DOHH2 (cell line): ENCODE results near the gene GLT1D1.

Source experiments
- EZH2phosphoT487 ChIP-seq: fragments of 200-600 bp; sonication (generic); IDR thresholded peaks from 2 replicates; pipeline ENCODE4 v1.6.1; 2017; ENCODE audit warnings: borderline replicate concordance, mild to moderate bottlenecking, antibody characterized with exemption, low read length, moderate library complexity, mixed read lengths
- TF ChIP-seq, protein P1 (sequence below): fragments of 200-600 bp; sonication (generic); IDR thresholded peaks from one replicate; pipeline ENCODE4 v1.5.1; 2014; ENCODE audit warnings: antibody characterized with exemption, mild to moderate bottlenecking, low read depth, low read length; ENCODE audit not compliant: poor library complexity, severe bottlenecking

DNA sequence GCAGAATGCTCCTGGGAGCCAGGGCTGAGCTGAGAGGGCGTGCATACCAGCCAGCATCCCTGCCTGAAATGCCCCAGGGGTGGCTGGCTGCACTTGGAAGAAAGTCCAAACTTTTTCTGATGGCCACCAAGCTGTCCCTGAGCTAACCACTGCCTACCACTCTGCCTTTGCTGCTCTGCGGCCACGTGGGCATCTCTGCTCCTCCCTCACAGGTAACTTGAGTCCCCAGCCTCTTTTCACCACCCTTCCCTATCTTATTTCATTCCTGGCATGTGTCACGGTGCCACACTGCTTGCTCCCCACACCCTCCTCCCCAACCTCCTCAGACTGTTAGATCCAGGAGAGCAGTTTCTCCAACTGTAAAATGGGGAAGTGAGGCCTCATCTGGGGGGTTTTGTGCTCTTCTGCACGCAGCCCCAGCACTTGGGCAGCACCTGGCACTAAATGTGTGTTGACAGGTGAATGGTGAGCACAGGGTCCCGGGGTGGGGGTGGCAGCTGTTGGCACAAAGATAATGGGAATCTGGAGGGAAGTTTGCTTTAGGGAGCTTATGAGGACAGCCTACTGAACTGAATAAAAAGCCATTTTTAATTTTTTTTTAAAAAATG, 113.0 kb downstream of the GLT1D1 start:
- TF ChIP-seq, protein P1, sequence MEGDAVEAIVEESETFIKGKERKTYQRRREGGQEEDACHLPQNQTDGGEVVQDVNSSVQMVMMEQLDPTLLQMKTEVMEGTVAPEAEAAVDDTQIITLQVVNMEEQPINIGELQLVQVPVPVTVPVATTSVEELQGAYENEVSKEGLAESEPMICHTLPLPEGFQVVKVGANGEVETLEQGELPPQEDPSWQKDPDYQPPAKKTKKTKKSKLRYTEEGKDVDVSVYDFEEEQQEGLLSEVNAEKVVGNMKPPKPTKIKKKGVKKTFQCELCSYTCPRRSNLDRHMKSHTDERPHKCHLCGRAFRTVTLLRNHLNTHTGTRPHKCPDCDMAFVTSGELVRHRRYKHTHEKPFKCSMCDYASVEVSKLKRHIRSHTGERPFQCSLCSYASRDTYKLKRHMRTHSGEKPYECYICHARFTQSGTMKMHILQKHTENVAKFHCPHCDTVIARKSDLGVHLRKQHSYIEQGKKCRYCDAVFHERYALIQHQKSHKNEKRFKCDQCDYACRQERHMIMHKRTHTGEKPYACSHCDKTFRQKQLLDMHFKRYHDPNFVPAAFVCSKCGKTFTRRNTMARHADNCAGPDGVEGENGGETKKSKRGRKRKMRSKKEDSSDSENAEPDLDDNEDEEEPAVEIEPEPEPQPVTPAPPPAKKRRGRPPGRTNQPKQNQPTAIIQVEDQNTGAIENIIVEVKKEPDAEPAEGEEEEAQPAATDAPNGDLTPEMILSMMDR = no peak
- no peak for TF ChIP-seq EZH2phosphoT487
